NCI-H2171 (cell line): ENCODE results near the gene CIRBP.
A peak's percentile ranks its signal among the peaks of the same experiment; 100 is the strongest.
"Not testable (repeated sequence)": the region's sequence is repeated elsewhere in the genome, so short reads cannot be mapped to it uniquely, and the experiment has no call there.

Experiments used
- DNase-seq: peaks from one replicate; lab custom pipeline; 2025; lab: John Stamatoyannopoulos, UW

The CIRBP gene

GRCh38 chr19:1243768-1244692 is 25.1 kb upstream of the CIRBP start:
- DNase-seq: peak; percentile 83

DNA sequence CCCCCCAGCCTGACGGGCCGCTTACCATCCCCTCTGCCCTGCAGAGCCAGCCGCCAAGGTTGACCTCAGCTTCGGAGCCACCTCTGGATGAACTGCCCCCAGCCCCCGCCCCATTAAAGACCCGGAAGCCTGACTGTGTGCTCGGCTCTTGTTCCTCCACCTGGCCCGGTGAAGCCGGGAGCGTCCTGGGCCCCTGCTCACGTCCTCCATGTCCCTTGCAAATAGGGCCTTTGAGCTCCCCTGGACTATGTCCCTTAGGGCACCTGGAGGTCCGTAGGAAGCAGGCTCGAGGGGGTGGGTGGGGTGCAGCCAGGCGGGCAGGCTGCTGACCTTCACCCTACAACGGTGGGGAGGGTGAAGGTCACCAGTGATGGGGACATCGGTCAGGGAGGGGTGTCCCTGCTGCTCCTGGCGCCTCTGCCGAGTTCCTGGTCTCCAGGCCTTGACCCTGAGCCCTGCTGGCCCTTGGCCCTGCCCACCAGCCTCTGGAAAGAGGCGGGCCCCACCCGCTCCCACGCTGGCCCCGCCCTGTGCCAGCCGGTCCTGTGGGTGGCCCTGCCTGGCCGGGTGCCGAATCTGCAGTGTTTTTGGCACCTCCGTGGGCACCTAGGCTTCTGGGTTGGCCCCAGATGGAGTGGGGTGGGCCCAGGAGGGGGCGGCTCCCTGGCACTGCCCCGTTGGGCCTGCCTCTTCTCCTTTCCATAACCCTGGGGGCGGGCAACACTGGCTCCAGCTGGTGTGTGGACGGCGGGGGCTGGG is 24.3 kb upstream of the CIRBP start:
- DNase-seq: no peak

GRCh38 chr19:1245494-1246264 is 23.5 kb upstream of the CIRBP start:
- DNase-seq: no peak

GRCh38 chr19:1246265-1247087 is 22.7 kb upstream of the CIRBP start:
- not testable (repeated sequence) for DNase-seq

DNA sequence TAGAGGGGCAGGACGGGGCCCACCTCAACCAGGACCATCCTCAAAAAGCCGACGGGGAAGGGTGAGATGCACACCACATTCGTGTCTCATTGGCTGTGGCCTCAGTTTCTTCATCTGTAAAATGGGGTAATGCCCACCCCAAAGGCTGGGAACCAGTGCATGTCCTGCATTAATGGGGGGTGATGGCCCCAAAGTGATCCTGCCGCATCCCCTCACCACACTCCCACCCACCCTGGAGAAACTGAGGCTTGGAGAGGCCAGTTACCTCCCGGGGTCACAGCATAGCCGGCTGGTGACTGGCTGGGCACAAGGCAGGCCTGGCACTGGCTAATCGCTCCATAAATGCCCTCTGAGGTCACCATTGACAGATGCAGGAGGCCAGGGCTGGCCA is 21.4 kb upstream of the CIRBP start:
- no peak for DNase-seq

DNA sequence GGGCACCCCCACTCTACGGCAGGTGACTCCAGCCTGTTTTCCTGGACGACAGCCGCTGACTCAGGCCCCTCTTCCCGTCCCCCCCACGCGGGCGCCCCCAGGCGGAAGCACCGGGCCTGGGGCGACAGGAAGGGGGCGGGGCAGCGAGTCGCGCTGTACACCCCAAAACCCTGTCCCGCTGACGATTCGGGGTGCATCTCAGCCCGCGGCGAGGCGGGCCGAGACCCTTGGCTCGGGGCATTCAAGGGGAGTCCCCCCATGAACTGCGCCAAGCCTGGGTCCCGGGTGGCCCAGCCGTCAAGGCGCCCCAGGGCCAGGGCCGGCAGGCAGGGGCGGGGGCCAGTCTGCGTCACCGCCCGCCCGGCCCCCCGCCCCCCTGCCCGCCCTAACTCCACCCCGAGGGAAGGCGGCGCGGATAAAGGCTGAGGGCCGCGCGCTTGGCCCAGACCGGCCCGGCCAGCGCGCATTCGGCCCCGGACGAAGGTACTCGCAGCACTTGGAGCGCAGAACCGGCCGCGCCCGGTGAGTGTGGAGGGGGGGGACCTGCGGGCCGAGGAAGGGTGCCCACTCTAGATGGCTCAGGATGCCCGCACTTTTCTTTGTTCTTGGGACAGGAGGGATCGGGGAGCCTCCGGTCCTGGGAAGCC is 20.9 kb upstream of the CIRBP start, which contains the start of gene MIDN:
Gene MIDN, plus strand, starts transcription at position 445 of the 647 bp plus-strand sequence. CDS start 1,714 bp downstream, outside the sequence.
- no peak for DNase-seq

DNA sequence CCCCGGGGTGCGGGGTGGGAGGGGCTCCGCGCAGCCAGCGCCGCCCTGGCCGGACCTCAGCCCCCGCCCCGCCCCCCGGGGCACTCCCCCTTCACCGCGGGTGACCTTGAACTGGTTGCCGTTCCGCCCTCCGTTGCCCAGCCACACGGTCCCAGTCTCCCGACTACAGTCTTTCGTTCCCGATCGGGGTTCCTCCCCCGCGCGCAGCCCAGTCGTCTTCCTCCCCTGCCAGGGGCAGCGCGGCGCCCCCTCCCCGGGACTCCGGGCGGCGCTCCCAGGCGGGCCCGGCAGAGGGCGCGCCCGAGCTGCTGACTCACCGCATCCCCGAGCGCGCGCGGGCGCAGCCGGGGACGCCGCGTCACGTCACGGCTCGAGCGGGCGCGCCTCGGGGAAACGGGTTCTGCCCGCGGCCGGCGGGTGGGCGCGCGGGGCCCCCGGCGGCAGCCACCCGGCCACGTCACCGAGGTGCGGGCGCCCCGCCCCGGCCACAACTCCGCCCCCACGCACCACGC is 20.3 kb upstream of the CIRBP start:
- DNase-seq: no peak

DNA sequence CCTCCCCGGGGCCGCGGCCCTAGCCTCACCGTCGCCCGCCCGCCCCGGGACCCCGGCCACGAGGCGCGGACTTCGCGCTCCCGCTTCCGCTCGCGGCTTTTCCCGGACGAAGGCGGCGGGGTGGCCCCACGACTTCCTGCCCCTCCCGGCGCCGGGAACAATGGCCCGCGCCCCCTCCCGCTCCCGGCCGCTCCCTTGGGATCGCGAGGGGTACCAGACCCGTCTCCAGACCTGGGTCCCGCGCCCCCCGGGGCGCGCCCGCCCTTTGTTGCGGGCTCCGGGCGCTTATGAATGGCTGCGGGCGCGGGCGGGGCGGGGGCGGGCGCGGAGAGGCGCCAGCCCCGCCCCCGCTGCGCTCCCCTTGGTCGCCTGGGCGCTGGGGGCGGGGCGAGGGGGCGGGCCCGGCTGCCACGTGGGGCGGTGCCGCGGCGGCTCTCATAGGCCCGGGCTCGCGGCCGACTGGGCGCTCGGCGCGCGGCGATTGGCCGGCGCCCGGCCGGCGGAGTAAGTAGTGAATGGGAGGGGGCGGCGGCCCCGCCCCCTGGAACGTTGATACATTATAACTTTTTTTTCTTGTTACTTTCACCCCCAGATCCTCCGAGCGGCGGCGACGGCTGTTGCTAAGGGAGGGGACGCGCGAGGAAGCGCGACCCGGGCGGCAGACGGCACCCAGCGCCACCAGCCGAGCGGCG is 19.7 kb upstream of the CIRBP start:
- peak; percentile 93 for DNase-seq

DNA sequence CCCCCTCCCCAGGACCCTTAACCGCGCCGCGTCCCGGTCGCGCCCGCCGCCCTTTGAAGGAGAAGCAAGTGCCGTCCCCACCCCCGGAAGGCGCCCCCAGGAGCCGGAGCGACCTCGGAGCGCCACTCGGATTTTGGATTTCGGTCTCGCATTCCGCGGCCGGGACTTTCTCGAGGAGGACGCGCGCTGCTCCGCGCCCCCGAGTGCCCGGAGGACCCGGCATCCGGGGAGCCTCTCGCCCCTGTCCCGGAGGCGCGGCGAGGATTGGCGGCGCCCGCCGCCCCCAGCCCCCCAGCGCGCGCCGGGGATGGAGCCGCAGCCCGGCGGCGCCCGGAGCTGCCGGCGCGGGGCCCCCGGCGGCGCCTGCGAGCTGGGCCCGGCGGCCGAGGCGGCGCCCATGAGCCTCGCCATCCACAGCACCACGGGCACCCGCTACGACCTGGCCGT is 19.1 kb upstream of the CIRBP start:
- no peak for DNase-seq

- peak; percentile 62 for DNase-seq
These were observed 18.5 kb upstream of the CIRBP start for GRCh38 chr19:1250437-1251260.

DNA sequence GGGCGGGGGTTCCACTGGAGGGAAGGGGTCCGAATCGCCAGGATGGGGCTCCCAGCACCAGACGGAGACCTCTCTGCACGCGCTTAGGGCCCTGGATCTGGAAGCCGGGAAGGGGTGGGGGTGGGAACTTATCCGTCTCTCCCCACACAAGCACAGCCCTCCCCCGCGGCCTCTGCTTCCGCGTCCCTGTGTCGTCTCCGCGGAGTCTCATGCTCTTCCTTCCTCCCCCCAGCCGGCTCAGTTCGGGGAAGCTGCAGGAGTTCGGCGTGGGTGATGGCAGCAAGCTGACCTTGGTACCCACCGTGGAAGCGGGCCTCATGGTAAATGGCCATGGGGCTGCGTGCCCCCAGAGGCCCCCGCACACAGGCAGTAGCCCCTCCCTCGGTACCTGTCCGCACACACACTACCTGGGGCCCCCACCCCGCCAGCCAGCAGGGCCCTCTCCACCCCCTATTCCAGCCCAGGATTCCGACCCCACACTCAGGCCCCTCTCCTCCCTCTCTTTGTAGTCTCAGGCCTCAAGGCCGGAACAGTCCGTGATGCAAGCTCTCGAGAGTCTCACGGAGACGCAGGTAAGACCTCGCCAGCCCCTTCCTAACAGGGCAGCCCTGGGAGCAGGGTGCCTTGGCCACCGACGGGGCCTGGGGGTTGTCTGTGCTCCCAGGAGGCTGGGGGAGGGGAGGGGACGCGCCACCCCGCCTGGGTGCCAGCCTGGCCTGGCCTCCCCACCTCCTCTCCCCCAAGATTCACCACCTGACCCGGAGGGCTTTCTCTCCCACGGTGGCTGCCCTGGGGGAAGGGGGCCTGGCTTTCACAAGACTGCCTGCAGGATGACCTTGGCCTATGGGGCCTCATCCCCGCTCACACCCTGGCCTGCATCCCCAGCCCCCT is 17.6 kb upstream of the CIRBP start:
- DNase-seq: peak; percentile 43

- DNase-seq: no peak
These were observed 16.8 kb upstream of the CIRBP start for GRCh38 chr19:1252221-1252820.

- peak; percentile 93 for DNase-seq
These were observed 16.2 kb upstream of the CIRBP start for GRCh38 chr19:1252821-1253513.

GRCh38 chr19:1253514-1254080 is 15.5 kb upstream of the CIRBP start:
- DNase-seq: no peak

DNA sequence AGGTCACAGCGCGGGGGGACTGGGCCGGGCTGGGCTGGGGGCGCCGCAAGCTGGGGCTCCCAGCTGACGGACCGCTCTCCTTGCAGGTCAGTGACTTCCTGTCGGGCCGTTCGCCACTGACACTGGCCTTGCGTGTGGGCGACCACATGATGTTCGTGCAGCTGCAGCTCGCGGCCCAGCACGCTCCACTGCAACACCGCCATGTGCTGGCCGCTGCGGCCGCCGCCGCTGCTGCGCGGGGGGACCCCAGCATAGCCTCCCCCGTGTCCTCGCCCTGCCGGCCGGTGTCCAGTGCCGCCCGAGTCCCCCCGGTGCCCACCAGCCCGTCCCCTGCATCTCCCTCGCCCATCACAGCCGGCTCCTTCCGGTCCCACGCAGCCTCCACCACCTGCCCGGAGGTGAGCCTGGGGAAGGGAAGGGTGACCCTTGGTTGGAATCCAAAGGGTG is 15.0 kb upstream of the CIRBP start:
- no peak for DNase-seq

GRCh38 chr19:1254530-1255185 is 14.5 kb upstream of the CIRBP start:
- DNase-seq: no peak
